ENCODE results near the gene ZNF536. TPM values are rescaled to one million over a fixed set of nuclear protein-coding genes. Genes with fewer than 3 reads are reported as not detected.

ZNF536 gene
- total RNA-seq, 1 experiment from 2014 or later: 0.05 TPM

GRCh38 chr19:30388327-30388726 is 16.1 kb downstream of the ZNF536 start:
- no TSS peak for BruUV-seq (replicated peaks)
- TF ChIP-seq SIN3A (IDR thresholded peaks at IDR 0.05; ENCODE audit: borderline replicate concordance, insufficient read depth, low read depth, low read length): no peak
- TF ChIP-seq, protein P1, sequence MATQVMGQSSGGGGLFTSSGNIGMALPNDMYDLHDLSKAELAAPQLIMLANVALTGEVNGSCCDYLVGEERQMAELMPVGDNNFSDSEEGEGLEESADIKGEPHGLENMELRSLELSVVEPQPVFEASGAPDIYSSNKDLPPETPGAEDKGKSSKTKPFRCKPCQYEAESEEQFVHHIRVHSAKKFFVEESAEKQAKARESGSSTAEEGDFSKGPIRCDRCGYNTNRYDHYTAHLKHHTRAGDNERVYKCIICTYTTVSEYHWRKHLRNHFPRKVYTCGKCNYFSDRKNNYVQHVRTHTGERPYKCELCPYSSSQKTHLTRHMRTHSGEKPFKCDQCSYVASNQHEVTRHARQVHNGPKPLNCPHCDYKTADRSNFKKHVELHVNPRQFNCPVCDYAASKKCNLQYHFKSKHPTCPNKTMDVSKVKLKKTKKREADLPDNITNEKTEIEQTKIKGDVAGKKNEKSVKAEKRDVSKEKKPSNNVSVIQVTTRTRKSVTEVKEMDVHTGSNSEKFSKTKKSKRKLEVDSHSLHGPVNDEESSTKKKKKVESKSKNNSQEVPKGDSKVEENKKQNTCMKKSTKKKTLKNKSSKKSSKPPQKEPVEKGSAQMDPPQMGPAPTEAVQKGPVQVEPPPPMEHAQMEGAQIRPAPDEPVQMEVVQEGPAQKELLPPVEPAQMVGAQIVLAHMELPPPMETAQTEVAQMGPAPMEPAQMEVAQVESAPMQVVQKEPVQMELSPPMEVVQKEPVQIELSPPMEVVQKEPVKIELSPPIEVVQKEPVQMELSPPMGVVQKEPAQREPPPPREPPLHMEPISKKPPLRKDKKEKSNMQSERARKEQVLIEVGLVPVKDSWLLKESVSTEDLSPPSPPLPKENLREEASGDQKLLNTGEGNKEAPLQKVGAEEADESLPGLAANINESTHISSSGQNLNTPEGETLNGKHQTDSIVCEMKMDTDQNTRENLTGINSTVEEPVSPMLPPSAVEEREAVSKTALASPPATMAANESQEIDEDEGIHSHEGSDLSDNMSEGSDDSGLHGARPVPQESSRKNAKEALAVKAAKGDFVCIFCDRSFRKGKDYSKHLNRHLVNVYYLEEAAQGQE (IDR thresholded peaks at IDR 0.05; ENCODE audit: insufficient read depth in 1 of 2, low read depth in 2 of 2, low read length in 1 of 2): no peak
- TF ChIP-seq POLR2AphosphoS5 (IDR thresholded peaks at IDR 0.05; ENCODE audit: low read depth, low read length): no peak
- no peak for TF ChIP-seq TCF7L2 (IDR thresholded peaks at IDR 0.05; ENCODE audit: low read depth, low read length)
- no peak for TF ChIP-seq CTCF (IDR thresholded peaks at IDR 0.05)
- ATAC-seq (no peak), DNase-seq (ENCODE audit: low read depth, low spot score) (no peak)
- Histone ChIP-seq H3K27me3 (ENCODE audit: control insufficient read depth, insufficient read depth, low read length) (peaks cover 11% of the 10 kb centered on the region), H3K4me1 (ENCODE audit: control insufficient read depth, insufficient read depth, low read length) (no peaks in the 10 kb centered on the region), H3K9me3 (ENCODE audit: control insufficient read depth, insufficient read depth, low read depth, low read length) (no peaks in the 10 kb centered on the region), H3K4me3 (ENCODE audit: low read depth in 2 of 2, low read length in 2 of 2) (no peak overlapping the region), H3K27ac (ENCODE audit: low read length) (no peak overlapping the region), H3K36me3 (ENCODE audit: control insufficient read depth, insufficient read depth, low read length) (no peaks in the 10 kb centered on the region)
- intact Hi-C loops (cut with micrococcal nuclease; ENCODE audit: unreplicated experiment) (no loop called here), in situ Hi-C loops (cut with HindIII; ENCODE audit: low pct_unique_long_range_greater_than_20kb, low sequenced_read_pairs) (no loop called here)
- ChIA-PET CTCF (no interaction called here), POLR2A (interaction anchor here (0.5 kb wide), 1 partner anchor 447 kb away, joined by 4 read pairs; no protein-coding TSS in a partner anchor)

DNA sequence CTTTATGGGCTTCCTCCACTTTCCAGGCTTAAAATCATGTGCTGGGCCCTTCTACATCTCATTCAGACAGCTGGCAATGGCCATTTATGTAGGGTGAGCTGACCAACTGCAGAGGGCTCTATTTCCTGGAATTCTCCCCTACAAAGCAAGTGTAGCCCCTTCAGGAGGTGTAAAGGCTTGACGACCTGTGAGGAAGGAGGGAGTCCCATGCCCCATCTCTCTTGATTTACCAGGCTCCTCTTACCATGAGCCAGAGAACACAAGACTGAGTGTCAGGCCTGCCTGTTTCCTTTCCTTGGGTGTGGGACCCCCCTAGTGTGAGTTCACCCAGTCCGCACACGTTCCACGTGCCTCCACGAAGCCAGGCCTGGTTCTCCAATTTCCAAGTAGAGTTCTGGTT is 16.6 kb downstream of the ZNF536 start:
- POLR2A ChIA-PET: interaction anchor here (0.5 kb wide), 1 partner anchor 447 kb away, joined by 4 read pairs; no protein-coding TSS in a partner anchor
- TF ChIP-seq POLR2AphosphoS5 (IDR thresholded peaks at IDR 0.05; ENCODE audit: low read depth, low read length) (no peak), TCF7L2 (IDR thresholded peaks at IDR 0.05; ENCODE audit: low read depth, low read length) (no peak), SIN3A (IDR thresholded peaks at IDR 0.05; ENCODE audit: borderline replicate concordance, insufficient read depth, low read depth, low read length) (no peak), CTCF (IDR thresholded peaks at IDR 0.05) (no peak)
- TF ChIP-seq, protein P1 (IDR thresholded peaks at IDR 0.05; ENCODE audit: insufficient read depth in 1 of 2, low read depth in 2 of 2, low read length in 1 of 2): no peak
- ATAC-seq: no peak
- no peak for DNase-seq (ENCODE audit: low read depth, low spot score)
- CTCF ChIA-PET: no interaction called here
- Histone ChIP-seq H3K27me3 (ENCODE audit: control insufficient read depth, insufficient read depth, low read length) (peaks cover 14% of the 10 kb centered on the region), H3K9me3 (ENCODE audit: control insufficient read depth, insufficient read depth, low read depth, low read length) (no peaks in the 10 kb centered on the region), H3K27ac (ENCODE audit: low read length) (no peak overlapping the region), H3K36me3 (ENCODE audit: control insufficient read depth, insufficient read depth, low read length) (no peaks in the 10 kb centered on the region), H3K4me1 (ENCODE audit: control insufficient read depth, insufficient read depth, low read length) (no peaks in the 10 kb centered on the region), H3K4me3 (ENCODE audit: low read depth in 2 of 2, low read length in 2 of 2) (no peak overlapping the region)
- intact Hi-C loops (cut with micrococcal nuclease; ENCODE audit: unreplicated experiment): no loop called here
- BruUV-seq (replicated peaks): no TSS peak
- in situ Hi-C loops (cut with HindIII; ENCODE audit: low pct_unique_long_range_greater_than_20kb, low sequenced_read_pairs): no loop called here
